ENCODE measurements around the gene IST1. TPM values are rescaled to one million over a fixed set of nuclear protein-coding genes. Genes with fewer than 3 reads are reported as not detected.
A peak's percentile ranks its signal among the peaks of the same experiment; 100 is the strongest.

Gene IST1
- total RNA-seq, 1 donor from 2014 or later: 118 TPM

DNA sequence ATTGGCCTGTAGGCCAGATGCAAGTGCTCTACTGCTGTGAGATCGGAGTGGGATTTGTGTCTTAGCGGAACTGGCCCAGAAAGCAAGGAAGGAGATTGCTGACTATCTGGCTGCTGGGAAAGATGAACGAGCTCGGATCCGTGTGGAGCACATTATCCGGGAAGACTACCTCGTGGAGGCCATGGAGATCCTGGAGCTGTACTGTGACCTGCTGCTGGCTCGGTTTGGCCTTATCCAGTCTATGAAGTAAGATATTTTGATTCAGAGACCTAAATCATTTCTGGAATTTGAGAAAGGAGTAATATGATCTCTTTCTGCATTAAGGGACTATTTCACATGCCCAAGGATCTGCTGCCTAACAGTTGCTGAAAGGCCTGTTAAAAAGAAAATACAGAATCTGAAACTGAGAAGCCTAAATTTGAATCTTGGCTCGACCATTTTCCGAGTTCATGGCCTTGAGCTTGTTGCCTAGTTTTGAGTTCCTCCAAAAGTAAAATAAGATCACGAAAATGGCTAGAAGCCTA lies 21.1 kb downstream of the IST1 start:
- no peak for DNase-seq (ENCODE audit: low read depth in 2 of 2)

DNA sequence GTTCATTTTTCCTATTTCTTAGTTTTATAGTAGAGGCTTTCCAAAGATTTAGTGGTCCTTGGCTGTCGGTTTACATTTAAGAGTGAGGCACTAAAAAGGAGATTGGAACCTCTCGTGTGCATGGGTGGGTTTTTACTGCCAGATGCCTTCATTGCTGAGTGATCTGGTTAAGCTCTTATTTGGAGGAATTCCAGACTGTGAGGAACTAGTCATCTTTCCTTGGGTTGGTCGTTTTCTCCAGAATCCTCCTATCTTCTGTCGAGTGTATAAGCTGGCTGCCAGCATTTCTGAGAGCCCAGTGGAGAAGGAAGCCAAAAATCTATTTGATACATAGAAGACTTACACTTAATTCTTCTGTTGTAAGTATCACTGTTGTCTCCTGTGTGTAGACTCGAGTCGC lies 22.6 kb downstream of the IST1 start:
- no peak for DNase-seq (ENCODE audit: low read depth in 2 of 2)

DNA sequence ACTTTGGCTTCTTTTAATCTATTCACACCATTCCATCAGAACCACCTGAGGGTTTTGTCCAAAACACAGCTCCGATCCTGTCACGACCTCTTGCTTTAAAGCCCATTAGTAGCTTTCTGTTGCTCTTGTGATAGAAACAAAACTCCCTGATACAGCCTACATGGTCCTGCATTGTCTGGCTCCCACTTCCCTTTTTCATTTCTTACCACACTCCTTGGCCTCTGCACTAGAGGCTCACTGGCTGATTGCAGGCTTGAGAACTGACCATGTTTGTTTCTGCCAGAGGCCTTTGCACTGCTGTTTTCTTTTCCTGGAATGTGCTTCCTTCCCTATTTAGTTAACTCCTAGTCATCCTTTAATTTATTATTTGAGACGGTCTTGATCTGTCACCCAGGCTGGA lies 23.7 kb downstream of the IST1 start:
- DNase-seq (ENCODE audit: low read depth in 2 of 2): no peak

DNA sequence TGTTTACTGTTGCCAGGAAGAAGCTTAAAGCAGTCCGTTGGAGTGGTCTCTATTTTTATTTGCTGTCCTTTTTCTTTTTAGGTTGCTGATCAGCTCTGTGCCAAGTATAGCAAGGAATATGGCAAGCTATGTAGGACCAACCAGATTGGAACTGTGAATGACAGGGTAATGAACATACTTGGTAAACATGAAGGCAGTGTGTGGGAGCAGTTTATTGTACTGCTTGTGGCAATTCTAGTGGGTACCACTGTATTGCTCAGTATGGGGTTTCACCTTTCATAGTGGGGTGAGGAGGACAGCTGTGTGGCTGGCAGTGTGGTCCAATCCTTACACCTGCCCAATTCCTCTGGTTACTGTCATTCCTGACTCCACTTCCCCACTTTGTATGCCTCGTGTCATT lies 25.3 kb downstream of the IST1 start:
- no peak for DNase-seq (ENCODE audit: low read depth in 2 of 2)

DNA sequence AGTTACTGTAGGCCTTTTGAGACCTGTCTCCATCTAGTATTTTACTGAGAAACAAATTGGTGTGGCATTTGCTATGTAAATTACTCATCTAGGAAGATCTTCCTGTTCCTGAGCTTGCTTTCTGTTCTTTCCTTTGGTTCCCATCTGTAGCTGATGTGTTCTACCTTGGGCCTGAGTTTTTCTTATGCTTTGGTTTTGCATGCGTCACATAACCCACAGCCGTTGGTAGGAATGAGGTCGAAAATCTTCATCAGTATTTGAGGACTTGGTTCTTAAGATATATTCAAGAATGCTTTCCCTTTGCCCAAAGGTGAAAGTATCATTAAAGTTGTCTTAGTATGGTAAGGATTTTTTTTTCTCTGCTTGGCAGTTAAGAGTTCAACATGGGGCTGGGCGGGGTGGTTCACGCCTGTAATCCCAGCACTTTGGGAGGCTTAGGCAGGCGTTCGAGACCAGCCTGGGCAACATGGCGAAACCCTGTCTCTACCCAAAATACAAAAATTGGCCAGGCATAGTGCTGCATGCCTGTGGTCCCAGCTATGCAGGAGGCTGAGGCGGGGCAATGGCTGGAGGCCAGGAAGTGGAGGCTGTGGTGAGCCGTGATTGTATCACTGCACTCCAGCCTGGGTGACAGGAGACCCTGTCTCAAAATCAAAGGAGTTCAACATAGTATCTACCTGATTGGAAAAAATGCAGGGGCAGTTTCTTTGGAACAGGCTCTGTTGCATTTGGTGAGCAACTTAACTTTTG lies 28.8 kb downstream of the IST1 start:
- no peak for DNase-seq (ENCODE audit: low read depth in 2 of 2)

DNA sequence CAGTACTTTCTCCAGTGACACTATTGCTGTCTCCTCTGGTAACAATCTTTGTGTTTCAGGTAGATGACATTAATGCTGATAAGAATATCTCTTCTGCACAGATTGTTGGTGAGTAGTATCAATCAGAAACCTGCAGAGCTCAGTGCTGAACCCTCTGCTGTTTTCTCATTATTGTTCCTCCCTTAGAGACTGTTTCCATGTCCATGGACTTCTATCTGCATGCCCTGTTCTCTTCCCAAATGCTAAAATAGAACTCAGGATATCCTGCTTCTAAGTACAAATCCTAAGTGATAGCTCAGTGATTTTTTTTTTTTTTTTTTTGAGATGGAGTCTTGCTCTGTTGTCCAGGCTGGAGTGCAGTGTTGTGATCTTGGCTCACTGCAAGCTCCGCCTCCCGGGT lies 29.4 kb downstream of the IST1 start:
- peak in 1 of 2 donors; percentile 44 for DNase-seq (ENCODE audit: low read depth in 2 of 2)

DNA sequence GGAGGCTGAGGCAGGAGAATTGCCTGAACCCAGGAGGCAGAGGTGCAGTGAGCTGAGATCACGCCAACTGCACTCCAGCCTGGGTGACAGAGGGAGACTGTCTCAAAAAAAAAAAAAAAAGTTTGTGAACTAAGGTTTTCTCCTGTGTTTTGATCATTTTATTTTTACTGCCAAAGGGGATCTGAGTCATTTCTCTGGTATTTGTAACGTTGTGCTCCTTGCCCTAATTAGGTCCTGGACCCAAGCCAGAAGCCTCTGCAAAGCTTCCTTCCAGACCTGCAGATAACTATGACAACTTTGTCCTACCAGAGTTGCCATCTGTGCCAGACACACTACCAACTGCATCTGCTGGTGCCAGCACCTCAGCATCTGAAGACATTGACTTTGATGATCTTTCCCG lies 32.1 kb downstream of the IST1 start:
- DNase-seq (ENCODE audit: low read depth in 2 of 2): peak in 1 of 2 donors; percentile 89

DNA sequence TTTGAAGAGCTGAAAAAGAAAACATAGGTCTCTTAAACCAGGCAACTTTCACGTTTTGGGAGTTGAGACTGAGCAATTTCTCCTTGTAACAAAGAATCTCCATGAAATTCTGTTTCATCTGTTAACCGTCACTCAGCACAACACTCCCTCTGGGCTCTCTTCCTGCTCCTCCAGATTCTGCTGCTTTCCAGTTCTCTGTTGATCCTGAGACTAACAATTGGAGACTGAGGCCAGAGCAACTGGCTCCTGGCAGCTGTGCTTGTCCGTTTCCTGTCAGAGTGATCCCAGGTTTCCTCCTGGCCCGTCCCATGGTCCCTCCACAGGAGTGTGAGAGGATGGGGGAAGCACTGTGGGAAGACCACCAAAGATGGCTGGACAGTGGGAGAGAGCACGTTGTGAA lies 32.5 kb downstream of the IST1 start:
- DNase-seq (ENCODE audit: low read depth in 2 of 2): peak in 1 of 2 donors; percentile 60

DNA sequence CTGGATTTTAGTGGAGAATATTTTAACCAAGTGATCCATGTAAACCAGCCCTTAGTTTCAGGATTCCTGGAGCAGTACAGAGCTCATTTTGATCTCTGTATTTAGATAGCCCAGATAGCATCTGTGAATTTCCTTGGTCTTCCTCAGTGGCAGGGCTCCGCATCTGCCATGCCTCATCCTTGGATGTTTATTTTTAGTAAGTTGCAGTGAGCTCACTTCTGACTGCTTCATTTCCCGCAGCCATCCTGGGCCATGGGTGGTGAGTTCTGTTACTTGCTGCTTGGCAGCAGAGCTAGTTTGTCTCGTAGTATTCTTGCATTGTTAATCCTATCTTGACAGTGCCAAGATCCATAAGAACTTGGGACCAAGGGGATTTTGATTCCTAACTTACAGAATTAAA lies 33.7 kb downstream of the IST1 start:
- DNase-seq (ENCODE audit: low read depth in 2 of 2): peak in 1 of 2 donors; percentile 71

DNA sequence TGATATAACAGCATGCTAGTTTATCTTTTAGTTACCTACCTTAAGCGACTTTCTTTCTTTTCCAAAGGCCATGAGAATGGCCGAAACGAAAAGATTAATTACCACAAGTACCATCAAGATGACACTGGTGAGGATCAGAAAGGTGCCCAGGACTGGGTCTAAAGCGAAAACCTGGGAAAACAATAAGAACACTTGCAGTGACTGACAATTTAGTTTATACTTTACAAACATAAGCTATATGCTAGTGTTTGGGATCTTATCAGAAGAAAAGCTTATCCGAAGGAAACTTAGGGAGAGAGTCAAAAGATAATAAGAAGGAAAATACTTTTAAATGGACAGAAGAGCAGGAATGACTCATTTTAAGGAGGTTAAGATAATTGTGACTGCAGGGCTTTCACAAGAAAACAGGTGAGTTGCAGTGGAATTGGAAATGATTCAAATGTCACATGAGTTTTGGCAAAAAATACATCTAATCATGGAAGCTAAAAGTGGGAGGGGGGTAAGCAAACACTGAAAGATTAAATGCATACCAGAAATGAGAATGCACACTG lies 34.8 kb downstream of the IST1 start:
- DNase-seq (ENCODE audit: low read depth in 2 of 2): no peak

DNA sequence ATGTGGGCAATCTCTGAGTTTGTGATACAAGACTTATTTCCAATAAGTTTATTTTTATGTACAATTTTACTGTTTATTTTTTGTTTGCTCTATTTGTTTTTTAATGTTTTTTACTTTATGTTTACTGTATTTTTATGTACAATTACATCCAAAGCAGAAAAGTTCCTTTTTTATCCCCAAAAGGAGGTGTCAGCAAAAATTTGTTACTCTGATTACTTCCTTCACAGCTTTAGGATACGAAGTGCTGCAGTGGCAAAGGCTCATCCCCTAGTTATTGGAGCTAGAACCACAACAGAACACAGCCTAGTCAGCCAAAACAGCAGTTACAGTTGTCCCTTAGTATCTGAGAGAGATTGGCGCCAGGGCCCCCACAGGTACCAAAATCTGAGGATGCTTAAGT lies 35.7 kb downstream of the IST1 start:
- no peak for DNase-seq (ENCODE audit: low read depth in 2 of 2)

DNA sequence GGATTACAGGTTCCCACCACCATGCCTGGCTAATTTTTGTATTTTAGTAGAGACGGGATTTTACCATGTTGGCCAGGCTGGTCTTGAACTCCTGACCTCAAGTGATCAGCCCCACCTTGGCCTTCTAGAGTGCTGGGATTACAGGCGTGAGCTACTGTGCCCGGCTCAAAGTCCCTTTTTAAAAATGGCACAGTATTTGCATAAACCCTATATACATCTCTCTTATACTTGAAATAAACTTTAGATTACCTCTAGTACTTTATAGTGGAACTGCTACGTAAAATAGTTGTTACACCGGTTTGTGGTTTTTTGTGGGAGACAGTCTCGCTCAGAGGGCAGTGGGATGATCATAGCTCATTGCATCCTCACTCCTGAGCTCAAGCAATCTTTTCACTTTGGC lies 36.3 kb downstream of the IST1 start:
- DNase-seq (ENCODE audit: low read depth in 2 of 2): no peak

DNA sequence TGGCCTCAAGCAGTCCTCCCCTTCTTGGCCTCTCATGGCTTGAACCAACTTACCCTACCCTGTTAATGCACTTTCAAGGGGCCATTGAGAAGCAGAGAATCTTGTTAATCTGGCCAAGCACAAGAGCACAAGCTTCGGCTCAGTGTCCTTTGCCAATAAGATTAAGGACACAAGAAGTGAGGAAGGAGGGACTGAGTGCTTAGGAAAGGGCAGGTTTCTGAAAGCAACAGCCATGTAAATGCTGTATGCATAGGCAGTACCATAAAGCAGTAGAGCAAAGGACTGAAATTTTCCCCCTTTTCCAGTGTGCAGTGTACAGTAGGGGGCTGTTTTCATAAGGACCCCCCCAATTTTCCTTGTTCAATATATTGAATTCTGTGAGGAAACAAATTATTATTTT lies 37.7 kb downstream of the IST1 start:
- no peak for DNase-seq (ENCODE audit: low read depth in 2 of 2)

DNA sequence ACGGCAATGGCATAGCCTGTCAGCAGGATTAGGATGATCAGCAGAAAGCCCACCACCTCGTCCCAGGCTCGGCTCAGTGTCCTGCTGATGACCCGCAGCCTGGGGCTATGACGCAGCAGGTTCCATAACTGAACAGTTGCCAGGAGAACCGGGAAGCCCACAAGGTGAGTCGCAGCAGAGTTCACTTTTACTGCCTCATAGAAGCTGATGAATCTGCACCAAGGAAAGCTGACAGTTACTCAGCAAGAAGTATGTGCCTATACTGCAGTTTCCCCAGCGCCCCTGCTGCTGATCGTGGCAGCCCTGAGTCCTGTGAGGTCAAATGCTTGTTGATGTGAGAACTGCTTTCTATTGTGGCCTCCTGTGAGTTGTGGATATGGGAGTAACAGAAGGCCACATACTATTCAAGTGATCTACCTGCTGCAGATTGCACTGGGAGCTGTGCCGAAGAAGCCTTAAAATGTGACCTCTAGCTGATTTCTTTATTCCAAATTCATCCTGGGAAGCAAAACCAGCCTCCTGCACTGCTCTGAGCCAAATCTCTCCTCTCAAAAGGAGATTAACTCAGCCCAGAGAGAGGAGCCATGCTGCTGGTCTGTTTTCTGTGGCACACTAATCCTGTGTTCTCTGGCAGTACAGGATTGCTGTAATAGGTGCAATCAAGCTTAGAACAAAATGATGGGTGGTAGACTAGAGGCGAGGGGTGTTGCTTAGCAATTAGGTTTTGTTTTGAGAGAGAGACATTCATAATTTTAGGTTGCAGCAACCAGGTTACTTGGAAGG lies 38.8 kb downstream of the IST1 start:
- no peak for DNase-seq (ENCODE audit: low read depth in 2 of 2)

DNA sequence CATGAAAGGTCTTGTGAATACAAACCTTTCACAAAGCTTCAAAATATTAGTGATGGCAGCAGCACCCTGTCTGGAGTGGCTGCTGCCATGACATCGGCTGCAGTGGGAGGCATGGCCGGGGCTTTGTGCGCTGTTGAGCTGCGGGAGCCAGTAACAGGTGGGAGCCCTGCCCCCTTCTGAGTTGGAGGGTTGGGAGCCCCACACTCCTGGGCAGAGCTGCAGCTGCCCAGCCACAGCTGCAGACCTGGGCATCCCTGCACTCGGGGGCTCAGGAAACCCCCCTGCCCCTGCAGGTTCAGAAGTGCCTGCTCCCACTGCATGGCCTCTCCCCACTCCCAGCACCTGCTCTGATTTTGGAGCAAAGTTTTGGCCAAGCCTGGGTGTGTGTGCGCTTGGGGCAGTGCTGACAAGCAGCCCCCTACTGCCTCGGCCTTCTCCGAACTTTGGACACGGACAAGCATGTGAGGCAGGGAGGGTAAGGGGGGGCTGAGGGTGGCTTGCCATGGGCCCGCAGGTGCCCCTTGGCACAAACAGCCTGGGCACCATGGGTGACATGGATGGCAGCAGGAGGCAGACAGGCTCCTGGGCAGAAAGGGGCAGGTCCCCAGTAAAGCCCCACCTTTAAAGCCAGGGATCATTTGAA lies 42.7 kb downstream of the IST1 start:
- no peak for DNase-seq (ENCODE audit: low read depth in 2 of 2)

DNA sequence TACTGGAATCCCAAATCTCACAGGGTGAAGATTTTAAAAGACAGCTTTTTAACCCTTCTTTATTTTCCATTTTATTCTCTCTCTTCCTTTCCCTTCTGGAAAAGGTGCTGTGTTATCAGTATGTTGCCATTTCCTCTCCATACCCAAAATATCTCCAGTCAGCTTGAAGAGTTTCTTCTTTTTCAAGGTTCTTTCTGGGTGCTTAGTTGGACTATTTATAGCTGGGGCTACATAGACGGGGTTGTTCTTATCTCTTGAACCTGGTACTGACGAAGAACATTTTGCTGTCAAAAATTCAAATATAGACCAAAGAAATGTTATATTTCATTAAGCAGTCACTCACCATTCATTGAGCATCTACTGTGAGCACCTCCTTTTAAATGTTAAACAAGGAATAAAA lies 48.6 kb downstream of the IST1 start:
- DNase-seq (ENCODE audit: low read depth in 2 of 2): no peak

DNA sequence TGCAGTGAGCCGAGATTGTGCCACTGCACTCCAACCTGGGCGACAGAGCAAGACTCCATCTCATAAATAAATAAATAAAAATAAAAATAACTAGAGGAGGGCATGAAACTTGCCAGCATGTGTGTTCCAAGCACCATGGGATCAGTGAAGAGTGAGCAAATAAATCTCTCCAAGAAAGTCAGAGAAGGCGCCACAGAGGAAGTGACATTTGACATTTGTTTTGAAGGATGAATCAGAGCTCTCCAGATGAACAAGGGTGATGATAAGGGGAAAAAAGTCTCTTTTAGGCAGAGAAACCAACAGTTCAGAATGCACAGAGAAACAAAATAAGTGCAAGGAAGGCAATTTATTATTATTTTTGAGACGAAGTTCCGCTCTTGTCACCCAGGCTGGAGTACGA lies 50.3 kb downstream of the IST1 start:
- DNase-seq (ENCODE audit: low read depth in 2 of 2): no peak

DNA sequence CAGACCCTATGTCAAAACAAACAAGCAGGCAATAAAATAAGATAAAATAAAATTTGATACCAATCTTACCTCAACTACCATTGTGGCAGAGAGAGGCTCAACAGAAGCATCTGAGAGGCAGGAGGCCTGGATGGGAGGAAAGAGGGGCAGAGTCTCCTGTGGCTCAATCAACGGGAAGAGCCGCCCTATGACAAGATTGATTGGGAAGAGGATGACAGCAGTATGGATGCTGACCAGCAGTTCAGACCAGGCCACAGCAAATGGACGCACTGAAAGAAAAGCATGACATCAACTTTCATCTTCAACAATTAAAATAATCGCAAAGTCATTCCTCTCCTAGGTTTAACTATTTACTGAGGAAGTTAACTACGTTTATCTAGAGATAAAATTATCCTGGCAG lies 57.5 kb downstream of the IST1 start:
- no peak for DNase-seq (ENCODE audit: low read depth in 2 of 2)

DNA sequence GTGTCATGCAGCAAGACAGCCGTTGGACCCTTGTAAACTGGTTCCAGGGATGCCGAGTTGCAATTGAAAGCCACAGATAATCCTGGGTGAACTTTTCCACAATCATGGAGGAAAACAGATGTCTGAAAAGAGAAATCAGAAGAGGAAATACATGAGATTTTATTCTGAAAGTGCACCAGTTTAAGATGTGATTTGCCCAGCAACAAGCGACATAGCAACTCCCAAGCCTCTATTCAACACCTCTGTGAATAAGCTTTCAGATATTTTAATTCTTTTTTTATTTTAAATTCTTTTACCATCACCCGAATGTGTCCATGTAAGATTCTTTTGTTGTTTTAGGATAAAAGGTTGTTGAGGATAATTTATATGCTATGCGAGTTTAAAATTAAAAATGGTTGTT lies 58.8 kb downstream of the IST1 start:
- no peak for DNase-seq (ENCODE audit: low read depth in 2 of 2)

DNA sequence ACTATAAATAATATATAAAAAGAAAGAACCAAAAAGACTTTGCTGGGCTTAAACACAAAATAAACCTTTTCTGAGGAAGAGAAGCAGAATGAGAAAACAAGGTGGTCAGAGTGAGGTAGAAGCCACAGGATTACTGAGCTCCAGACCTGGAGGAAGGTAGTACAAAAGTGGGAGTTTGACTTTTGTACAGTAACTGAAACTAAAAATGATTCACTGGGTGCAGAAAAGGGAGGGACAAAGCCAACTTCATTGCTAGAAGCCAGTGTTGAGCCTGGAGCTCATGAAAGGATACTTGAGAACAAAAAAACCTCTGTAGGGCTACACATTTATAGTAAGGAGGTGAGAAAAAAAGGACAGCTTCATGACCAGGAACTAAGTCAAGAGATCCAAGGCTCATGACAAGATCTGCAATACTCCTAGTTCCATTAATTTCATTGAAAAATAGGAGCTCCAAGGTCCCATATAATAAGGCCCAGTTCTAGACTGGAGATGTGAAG lies 59.4 kb downstream of the IST1 start:
- DNase-seq (ENCODE audit: low read depth in 2 of 2): no peak

DNA sequence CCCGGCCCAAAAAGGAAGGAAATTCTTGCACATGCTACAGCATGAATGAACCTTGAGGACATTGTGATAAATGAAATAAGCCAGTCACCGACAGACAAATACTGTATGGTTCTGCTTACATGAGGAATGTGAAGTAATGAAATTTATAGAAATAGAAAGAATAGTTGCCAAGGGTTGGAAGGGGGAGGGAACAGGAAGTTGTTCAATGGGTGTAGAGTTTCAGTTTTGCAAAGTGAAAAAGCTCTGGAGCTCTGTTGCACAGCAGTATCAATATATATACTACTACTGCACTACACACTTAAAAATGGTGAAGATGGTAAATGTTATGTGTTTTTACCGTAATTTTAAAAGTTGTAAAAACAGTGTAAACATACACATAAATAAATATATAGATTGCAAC lies 61.2 kb downstream of the IST1 start:
- peak in 1 of 2 donors; percentile 20 for DNase-seq (ENCODE audit: low read depth in 2 of 2)
